ENCODE measurements around the gene FICD. TPM values are rescaled to one million over a fixed set of nuclear protein-coding genes. Genes with fewer than 3 reads are reported as not detected.

FICD gene
- total and polyA plus RNA-seq, 9 of the 15 experiments (the other 6 are each of a cell fraction or from before 2014, with no cell fraction given), result 0.88 to 4.5 (median 1.9) TPM

- TF ChIP-seq MNT (conservative IDR thresholded peaks at IDR 0.05), result peak; percentile 73 to 84
- TF ChIP-seq RAD51 (IDR thresholded peaks at IDR 0.05; ENCODE audit: borderline replicate concordance, low read depth), result no peak
- TF ChIP-seq LCOR (CRISPR knock-in tag; IDR thresholded peaks at IDR 0.05), result peak; percentile 20; the same call in 1 of the 2 replicates
- no peak for TF ChIP-seq REST (IDR thresholded peaks at IDR 0.05; ENCODE audit: borderline replicate concordance)
- TF ChIP-seq REST (CRISPR knock-in tag; IDR thresholded peaks at IDR 0.05; ENCODE audit: low read depth), result no peak
- TF ChIP-seq ZNF644 (tag; IDR thresholded peaks at IDR 0.05; ENCODE audit: low read depth), result peak; percentile 84; the same call in 1 of the 2 replicates
- no peak for TF ChIP-seq BMI1 (IDR thresholded peaks at IDR 0.05; ENCODE audit: low read length)
- no peak for TF ChIP-seq SFPQ (IDR thresholded peaks at IDR 0.05; ENCODE audit: low read depth, low read length)
- no peak for TF ChIP-seq ZBTB17 (CRISPR knock-in tag; IDR thresholded peaks at IDR 0.05)
- TF ChIP-seq MBD1 (CRISPR knock-in tag; IDR thresholded peaks at IDR 0.05), result no peak
- TF ChIP-seq GTF2F1 (IDR thresholded peaks at IDR 0.05; ENCODE audit: low read depth, low read length), result no peak
Measured at GRCh38 chr12:108560752-108561719, 46.0 kb downstream of the FICD start, which contains the start of gene SART3 (continued).

Measured in K562 (cell line).